LoVo (cell line): ENCODE measurements around the gene CTNND2.
"Not testable (repeated sequence)": the region's sequence is repeated elsewhere in the genome, so short reads cannot be mapped to it uniquely, and the experiment has no call there.

Source experiments
- DNase-seq: peaks from one replicate; pipeline ENCODE4 v3.0.0-alpha.2; 2016; ENCODE audit warnings: low spot score

CTNND2 gene

DNA sequence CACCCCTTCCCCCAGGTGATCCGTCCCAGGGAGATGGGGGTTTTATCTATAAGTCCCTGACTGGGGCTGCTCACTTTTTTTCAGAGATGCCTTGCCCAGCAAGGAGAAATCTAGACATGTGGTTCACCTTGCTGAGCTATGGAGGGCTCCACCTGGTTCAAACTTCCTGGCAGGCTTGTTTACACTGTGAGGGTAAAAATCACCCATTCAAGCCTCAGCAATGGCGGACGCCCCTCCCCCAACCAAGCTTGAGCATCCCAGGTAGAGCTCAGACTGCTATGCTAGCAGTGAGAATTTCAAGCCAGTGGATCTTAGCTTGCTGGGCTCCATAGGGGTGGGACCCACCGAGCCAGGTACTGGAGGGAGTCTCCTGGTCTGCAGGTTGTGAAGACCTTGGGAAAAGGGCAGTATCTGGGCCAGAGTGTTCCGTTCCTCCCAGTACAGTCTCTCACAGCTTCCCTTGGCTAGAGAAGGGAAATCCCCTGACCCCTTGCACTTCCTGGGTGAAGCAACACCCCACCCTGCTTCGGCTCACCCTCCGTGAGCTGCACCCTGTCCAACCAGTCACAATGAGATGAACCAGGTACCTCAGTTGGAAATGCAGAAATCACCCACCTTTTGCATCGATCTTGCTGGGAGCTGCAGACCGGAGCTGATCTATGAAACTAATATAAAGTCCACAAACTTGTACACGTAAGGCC lies 231.7 kb downstream of the CTNND2 start:
- no peak for DNase-seq

DNA sequence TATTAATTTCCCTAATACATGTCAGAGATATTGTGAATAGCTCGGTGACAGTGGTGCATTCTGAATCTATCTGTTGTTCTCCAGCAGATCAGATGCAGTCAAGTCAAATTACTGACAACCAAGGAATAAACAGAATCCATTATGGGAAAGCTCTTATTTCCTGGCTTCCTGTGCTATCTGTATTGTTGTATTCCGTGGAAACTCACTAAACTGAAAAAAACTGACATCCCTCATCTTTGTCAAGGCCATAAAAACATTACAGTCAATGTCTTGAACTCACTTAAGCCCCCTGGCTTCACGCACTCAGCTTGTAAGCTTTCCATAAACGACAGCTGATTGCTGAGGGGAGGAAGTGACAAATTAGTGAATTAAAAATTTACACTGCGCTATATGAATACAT lies 245.9 kb downstream of the CTNND2 start:
- no peak for DNase-seq

GRCh38 chr5:11656916-11657315 lies 247.3 kb downstream of the CTNND2 start:
- no peak for DNase-seq

- DNase-seq = no peak
Measured at GRCh38 chr5:11655681-11656080, 248.6 kb downstream of the CTNND2 start.

- no peak for DNase-seq
Measured at GRCh38 chr5:11650936-11651335, 253.3 kb downstream of the CTNND2 start.

DNA sequence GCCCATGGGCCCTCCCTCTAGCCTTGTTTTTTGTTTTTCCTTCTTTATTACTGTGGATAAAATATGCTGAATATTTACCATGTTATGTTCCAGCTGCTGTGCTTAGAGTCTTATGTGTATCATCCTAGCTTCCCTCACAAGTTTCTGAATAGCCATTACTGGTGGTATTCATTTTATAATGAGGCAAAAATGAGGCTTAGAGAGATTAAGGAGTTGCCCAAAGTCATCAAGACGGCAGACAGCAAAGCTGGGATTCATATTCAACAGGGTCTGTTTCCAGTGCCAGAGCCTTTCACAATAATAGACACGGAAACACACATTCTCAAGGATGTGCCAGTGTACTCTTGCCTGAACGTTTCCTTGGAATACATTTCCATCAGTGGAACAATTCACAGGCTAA lies 258.1 kb downstream of the CTNND2 start:
- DNase-seq = no peak

DNA sequence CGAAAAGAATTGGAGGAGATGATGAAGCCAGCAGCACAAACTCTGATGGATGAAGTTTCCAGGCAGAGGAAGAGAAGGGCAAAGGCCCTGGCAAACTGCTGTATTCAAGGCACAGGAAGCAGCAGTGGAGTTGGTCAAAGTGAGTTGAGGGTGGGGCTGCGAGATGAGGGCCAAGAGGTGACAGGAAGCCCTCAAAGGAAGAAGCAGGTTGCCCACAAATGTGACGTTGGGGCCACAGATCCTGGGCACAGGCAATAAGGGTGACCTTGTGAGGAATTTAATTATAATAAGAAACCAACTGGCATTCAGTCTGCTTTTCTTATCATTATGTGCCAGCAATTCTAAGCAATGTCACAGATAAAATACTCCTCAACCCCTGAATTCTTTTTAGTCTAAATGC lies 261.8 kb downstream of the CTNND2 start:
- no peak for DNase-seq

GRCh38 chr5:11640158-11640873 lies 263.9 kb downstream of the CTNND2 start:
- DNase-seq = no peak

DNA sequence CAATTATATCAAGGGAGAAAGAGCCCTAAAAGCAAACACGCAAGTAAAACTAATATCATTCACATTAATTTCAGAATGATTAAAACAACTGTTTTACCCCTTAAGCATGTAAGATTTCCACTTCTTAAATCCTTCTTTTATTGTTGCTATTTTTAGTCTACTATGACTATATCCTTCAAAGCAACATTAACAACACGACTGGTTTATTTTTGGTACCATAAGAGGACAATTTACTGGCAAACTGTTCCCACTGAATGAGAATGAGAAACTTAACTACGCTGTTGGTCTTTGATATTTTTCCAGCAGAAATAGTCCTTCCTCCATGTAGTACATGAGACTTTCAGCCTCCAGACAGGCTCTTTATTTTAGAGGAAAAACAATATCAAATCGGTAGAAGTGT lies 281.5 kb downstream of the CTNND2 start:
- no peak for DNase-seq

- no peak for DNase-seq
Measured at GRCh38 chr5:11620172-11620571, 284.1 kb downstream of the CTNND2 start.

- no peak for DNase-seq
Measured at GRCh38 chr5:11619339-11620024, 284.8 kb downstream of the CTNND2 start.

DNA sequence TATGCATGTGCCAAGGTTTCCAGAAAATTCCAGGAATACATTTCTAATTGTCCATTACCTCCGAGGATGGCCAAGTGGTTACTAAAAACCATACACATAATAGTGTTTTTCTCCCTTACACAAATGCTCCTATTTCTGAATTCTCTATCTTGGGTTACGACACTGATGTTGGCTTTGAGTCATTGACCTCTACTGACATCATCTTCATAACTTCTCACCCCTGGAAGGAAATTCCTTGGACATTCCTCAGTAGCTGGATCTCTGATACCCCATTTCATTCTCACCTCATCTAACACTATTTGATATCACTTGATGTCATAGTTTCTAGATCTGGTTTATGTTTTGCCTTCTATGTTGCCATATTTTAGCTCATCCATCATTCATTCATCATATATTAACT lies 287.2 kb downstream of the CTNND2 start:
- no peak for DNase-seq

- not testable (repeated sequence) for DNase-seq
Measured at GRCh38 chr5:11616624-11617023, 287.6 kb downstream of the CTNND2 start.

DNA sequence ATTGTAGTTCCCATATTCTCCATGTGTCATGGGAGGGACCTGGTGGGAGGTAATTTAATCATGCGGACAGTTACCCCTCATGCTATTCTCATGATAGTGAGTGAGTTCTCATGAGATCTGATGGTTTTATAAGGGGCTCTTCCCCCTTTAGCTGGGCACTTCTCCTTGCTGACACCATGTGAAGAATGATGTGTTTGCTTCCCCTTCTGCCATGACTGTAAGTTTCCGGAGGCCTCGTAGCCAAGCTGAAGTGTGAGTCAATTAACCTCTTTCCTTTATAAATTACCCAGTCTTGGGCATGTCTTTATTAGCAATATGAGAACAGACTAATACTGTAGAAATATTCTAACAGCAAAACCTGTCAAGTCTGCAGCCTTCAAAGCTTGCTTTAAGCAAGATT lies 293.2 kb downstream of the CTNND2 start:
- no peak for DNase-seq

- no peak for DNase-seq
Measured at GRCh38 chr5:11609570-11610303, 294.5 kb downstream of the CTNND2 start.

DNA sequence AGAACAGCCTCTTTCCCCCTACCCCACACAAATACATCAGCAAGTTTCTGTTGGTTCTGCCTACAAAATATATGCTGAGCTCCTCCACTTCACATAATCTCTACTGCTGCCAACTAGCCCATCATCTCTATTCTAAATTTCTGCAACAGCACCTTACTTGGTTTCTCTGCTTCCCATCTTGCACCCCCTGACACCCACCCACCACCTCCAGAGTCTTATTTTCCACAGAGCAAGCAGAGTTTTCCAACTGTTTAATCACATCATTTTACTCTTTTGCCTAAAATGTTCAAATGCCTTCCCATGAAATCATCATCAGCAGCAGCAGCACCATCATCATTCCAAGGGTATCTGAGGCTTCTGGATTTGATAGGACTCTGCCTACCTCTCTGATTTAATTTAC lies 295.7 kb downstream of the CTNND2 start:
- DNase-seq = no peak

DNA sequence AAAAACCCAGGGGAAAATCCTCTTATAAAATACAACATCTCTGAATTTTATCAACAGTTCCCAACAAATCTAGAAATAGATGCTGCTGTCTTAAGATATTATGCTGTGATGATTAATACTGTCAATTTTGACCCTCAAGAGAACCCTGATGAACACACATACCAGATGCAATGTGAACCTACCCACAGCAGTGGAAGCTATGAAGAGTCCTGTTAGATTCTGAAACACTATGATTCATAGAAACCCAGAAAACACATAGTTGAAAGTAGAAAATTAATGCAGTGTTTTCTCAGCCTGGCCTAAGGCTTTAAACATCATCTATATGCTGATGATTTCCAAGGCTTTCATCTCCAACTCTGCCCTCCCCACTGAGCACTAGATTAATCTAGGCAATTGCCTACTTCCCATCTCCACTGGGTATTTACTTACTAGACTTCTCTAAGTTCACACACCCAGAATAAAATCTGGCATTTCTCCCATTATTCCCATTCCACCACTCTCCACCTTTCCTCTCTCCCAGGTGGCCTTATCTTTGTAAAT lies 296.2 kb downstream of the CTNND2 start:
- no peak for DNase-seq

DNA sequence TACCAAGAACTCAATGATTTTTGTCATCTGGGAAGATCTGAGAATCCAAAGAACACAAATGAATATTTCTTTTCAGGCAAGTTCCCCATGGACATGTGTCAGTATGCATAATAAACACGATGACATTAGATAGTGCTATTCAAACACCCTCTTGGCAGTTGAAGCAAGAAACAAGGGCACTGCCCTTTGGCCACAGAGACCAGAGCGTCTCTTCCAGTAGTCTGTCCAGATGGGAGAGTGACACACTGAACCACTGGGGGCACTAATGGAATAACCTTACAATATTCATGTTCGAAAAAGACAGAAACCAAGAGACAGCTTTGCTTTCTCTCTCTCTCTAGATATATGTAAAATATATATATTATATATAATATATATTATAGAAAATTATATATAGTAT lies 301.9 kb downstream of the CTNND2 start:
- no peak for DNase-seq

GRCh38 chr5:11599499-11599898 lies 304.7 kb downstream of the CTNND2 start:
- no peak for DNase-seq

DNA sequence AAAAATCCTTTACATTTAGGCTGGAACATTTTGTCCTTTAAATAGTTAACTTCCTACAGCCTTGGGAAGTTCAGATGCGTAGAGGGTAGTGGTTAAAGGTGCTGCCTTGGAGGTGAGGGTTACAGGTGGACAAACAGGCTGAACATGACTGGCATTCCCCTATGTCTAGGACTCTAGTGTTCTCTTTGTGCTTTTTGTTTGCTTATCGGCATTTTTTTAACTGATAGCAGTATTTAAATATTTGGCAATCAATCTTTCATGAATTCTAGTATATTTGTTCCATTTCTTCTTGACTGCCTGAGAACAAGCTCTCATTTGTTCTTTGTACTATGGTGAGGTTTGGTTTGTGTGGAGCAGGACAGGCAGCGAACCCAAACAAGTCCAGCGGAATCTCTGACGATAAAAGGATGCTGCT lies 307.6 kb downstream of the CTNND2 start:
- no peak for DNase-seq

DNA sequence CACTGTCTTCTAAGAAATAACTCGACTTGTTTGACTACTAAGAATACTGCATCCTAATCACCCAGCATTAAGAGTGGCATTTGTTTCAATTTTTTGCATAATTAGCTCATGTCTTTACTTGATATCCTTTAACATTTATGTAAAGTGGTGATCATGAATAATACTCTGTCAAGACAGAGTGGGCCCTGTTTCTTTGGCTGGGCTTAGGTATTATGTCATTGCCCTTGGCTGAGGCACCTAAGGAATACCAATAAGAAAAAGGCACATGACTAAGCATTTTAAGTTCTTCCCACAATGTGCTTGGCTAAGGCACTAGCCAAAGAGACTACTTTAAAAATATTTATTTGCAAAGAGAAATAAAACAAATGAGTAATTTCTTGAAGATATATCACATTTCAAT lies 308.1 kb downstream of the CTNND2 start:
- no peak for DNase-seq

GRCh38 chr5:11595045-11595444 lies 309.2 kb downstream of the CTNND2 start:
- DNase-seq = no peak
